ENCODE data around the gene S100A2. TPM values are rescaled to one million over a fixed set of nuclear protein-coding genes. Genes with fewer than 3 reads are reported as not detected.
"Not testable (repeated sequence)": the region's sequence is repeated elsewhere in the genome, so short reads cannot be mapped to it uniquely, and the experiment has no call there.

S100A2 gene
- total and polyA plus RNA-seq, 2 donors (not counting 3 experiments of a cell fraction or from before 2014, with no cell fraction given): 4.0 to 4.3 TPM

DNA sequence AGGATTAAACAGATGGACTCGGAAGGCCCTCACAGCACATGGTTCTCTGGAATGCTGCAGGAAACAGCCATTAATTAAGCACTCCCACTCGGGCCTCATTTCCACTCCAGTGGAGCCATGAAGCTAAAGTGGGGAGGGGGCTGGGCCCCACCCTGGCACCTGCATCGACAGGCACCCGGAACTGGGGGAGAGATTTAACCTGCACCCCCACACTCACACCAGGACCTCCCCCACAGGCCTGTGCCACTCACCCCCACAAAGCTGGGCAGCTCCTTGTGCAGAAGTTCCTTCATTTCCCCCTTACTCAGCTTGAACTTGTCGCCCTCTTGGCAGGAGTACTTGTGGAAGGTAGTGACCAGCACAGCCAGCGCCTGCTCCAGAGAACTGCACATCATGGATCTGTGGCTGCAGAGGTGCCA is 2.2 kb downstream of the S100A2 start:
- ChIA-PET POLR2A (no interaction called here), CTCF (interaction anchor here (0.8 to 4.5 kb wide), 6 partner anchors 9 to 100 kb away, joined by 3 to 25 read pairs (median 4); partner anchors contain the start of genes S100A3 and S100A6)
- H3K4me1 ChIP-seq (ENCODE audit: control insufficient read depth, extremely low read depth, insufficient read depth, low read length): peaks cover 31% of the 10 kb centered on the region
- no peak for FAIRE-seq
- BruUV-seq (replicated peaks): no TSS peak
- H3K79me2 ChIP-seq (ENCODE audit: control insufficient read depth, insufficient read depth, low read length): no peaks in the 10 kb centered on the region
- dilution Hi-C loops (cut with MboI; ENCODE audit: extremely low pct_ligation_motif_present, low sequenced_read_pairs): no loop called here
- H2AFZ ChIP-seq (ENCODE audit: low read depth, low read length): no peak overlapping the region
- no peak overlapping the region for H3K27ac ChIP-seq (ENCODE audit: insufficient read depth, low read depth, low read length)
- H3K4me3 ChIP-seq (replicated peaks in 1 of 3; ENCODE audit: insufficient read depth in 1 of 3, low read depth in 1 of 3, low read length in 3 of 3): no peak overlapping the region
- no peak overlapping the region for H3K4me2 ChIP-seq (ENCODE audit: insufficient read depth, low read length)
- H4K20me1 ChIP-seq (replicated peaks; ENCODE audit: control insufficient read depth, extremely low read depth, insufficient read depth, low read length): no peaks in the 10 kb centered on the region
- no peaks in the 10 kb centered on the region for H3K36me3 ChIP-seq (ENCODE audit: control insufficient read depth in 2 of 2, extremely low read depth in 1 of 2, insufficient read depth in 2 of 2, low read length in 2 of 2)
- no peaks in the 10 kb centered on the region for H3K27me3 ChIP-seq (ENCODE audit: control insufficient read depth in 2 of 2, insufficient read depth in 2 of 2, low read length in 2 of 2)
- H3K9me3 ChIP-seq (replicated peaks; ENCODE audit: control insufficient read depth, insufficient read depth, low read length): no peaks in the 10 kb centered on the region
- no peak for DNase-seq (ENCODE audit: low read depth, low spot score)
- H3K9ac ChIP-seq (replicated peaks; ENCODE audit: extremely low read depth, insufficient read depth, low read length): no peak overlapping the region
- intact Hi-C loops (cut with micrococcal nuclease): no loop called here
- TF ChIP-seq POLR2AphosphoS5 (IDR thresholded peaks at IDR 0.05; ENCODE audit: insufficient read depth, low read depth, low read length) (no peak), GATA2 (IDR thresholded peaks at IDR 0.05; ENCODE audit: insufficient read depth, insufficient read length, low read depth, low read length) (no peak), MAX (IDR thresholded peaks at IDR 0.05; ENCODE audit: insufficient read depth, insufficient read length) (no peak), EZH2 (IDR thresholded peaks at IDR 0.05; ENCODE audit: borderline replicate concordance, low read depth, low read length, severe bottlenecking) (no peak), FOS (IDR thresholded peaks at IDR 0.05; ENCODE audit: borderline replicate concordance, insufficient read depth, low read length) (no peak), MYC (IDR thresholded peaks at IDR 0.05; ENCODE audit: low read depth, low read length) (no peak), JUN (IDR thresholded peaks at IDR 0.05; ENCODE audit: borderline replicate concordance, insufficient read depth, insufficient read length, low read depth) (no peak), CTCF (IDR thresholded peaks at IDR 0.05; ENCODE audit: extremely low read depth in 1 of 2, insufficient read depth in 1 of 2, low read depth in 1 of 2, low read length in 2 of 2) (no peak), POLR2A (IDR thresholded peaks at IDR 0.05; ENCODE audit: low read depth, low read length) (no peak)
- no peaks in the 10 kb centered on the region for H3K9me1 ChIP-seq (replicated peaks; ENCODE audit: control insufficient read depth, extremely low read depth, insufficient read depth, low read length)

GRCh38 chr1:153562021-153562420 is 3.6 kb downstream of the S100A2 start:
- H3K4me1 ChIP-seq (ENCODE audit: control insufficient read depth, extremely low read depth, insufficient read depth, low read length): peaks cover 17% of the 10 kb centered on the region
- H3K9ac ChIP-seq (replicated peaks; ENCODE audit: extremely low read depth, insufficient read depth, low read length); H3K27ac ChIP-seq (ENCODE audit: insufficient read depth, low read depth, low read length); intact Hi-C loops (cut with micrococcal nuclease); H4K20me1 ChIP-seq (replicated peaks; ENCODE audit: control insufficient read depth, extremely low read depth, insufficient read depth, low read length); FAIRE-seq; H3K36me3 ChIP-seq (ENCODE audit: control insufficient read depth in 2 of 2, extremely low read depth in 1 of 2, insufficient read depth in 2 of 2, low read length in 2 of 2); H3K4me3 ChIP-seq (replicated peaks in 1 of 3; ENCODE audit: insufficient read depth in 1 of 3, low read depth in 1 of 3, low read length in 3 of 3); H3K9me1 ChIP-seq (replicated peaks; ENCODE audit: control insufficient read depth, extremely low read depth, insufficient read depth, low read length); BruUV-seq (replicated peaks); H2AFZ ChIP-seq (ENCODE audit: low read depth, low read length); H3K27me3 ChIP-seq (ENCODE audit: control insufficient read depth in 2 of 2, insufficient read depth in 2 of 2, low read length in 2 of 2); H3K79me2 ChIP-seq (ENCODE audit: control insufficient read depth, insufficient read depth, low read length); DNase-seq (ENCODE audit: low read depth, low spot score); dilution Hi-C loops (cut with MboI; ENCODE audit: extremely low pct_ligation_motif_present, low sequenced_read_pairs); H3K4me2 ChIP-seq (ENCODE audit: insufficient read depth, low read length); POLR2A ChIA-PET; H3K9me3 ChIP-seq (replicated peaks; ENCODE audit: control insufficient read depth, insufficient read depth, low read length): not testable (repeated sequence)
- CTCF ChIA-PET: interaction anchor here (1.5 to 4.5 kb wide), 4 partner anchors 10 to 51 kb away, joined by 5 to 25 read pairs (median 10); no protein-coding TSS in a partner anchor
